ENCODE data around the gene ARPC4. TPM values are rescaled to one million over a fixed set of nuclear protein-coding genes. Genes with fewer than 3 reads are reported as not detected.
"Not testable (repeated sequence)": the region's sequence is repeated elsewhere in the genome, so short reads cannot be mapped to it uniquely, and the experiment has no call there.

Gene ARPC4
- total RNA-seq, 2 experiments from 2014 or later = 255 to 266 TPM

DNA sequence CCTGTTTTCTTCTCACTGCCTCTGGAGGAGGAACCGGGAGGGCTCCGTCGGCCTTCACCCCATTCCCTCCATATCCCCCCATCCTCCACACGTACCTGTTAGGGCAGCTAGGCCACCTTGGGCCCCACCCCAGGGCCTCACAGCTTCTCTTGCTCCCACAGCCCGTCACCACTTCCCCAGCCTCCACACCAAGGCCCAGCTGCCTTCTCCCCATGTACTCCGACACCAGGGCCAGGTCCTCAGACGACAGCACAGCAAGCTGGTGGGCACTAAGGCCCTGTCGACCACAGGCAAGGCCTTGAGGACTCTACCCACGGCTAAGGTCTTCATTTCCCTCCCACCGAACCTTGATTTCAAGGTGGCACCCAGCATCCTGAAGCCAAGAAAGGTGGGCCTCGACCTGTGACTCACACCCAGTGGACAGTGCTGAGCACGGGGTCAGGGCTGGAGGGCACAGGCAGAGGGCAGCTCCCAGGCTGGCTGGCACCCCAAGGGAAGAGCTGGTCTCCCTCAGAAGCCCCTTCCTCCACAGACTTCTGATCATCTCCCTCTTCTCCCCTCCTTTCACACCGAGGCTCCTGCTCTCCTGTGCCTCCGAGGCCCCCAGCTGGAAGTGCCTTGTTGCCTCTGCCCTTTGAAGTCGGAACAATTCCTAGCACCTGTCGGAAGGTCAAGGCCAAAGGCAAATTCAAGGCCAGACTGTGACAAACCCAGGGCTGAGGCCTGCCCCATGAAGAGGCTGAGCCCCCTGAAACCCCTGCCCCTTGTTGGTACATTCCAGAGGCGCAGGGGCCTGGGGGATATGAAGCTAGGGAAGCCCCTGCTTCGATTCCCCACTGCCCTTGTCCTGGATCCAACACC is 41.9 kb downstream of the ARPC4 start:
- Mint-ChIP-seq H3K9me3 (no peaks in the 10 kb centered on the region), H3K4me1 (no peaks in the 10 kb centered on the region), H3K27me3 (no peaks in the 10 kb centered on the region), H3K4me3 (no peak overlapping the region), H3K36me3 (ENCODE audit: low read depth) (peaks cover 35% of the 10 kb centered on the region), H3K27ac (no peak overlapping the region)
- ChIA-PET POLR2A (interaction anchor here (1.2 kb wide), 1 partner anchor 98 kb away, joined by 3 read pairs; no protein-coding TSS in a partner anchor), CTCF (interaction anchor here (1.5 kb wide), 1 partner anchor 18 kb away, joined by 3 read pairs; no protein-coding TSS in a partner anchor)
- no peak for DNase-seq

DNA sequence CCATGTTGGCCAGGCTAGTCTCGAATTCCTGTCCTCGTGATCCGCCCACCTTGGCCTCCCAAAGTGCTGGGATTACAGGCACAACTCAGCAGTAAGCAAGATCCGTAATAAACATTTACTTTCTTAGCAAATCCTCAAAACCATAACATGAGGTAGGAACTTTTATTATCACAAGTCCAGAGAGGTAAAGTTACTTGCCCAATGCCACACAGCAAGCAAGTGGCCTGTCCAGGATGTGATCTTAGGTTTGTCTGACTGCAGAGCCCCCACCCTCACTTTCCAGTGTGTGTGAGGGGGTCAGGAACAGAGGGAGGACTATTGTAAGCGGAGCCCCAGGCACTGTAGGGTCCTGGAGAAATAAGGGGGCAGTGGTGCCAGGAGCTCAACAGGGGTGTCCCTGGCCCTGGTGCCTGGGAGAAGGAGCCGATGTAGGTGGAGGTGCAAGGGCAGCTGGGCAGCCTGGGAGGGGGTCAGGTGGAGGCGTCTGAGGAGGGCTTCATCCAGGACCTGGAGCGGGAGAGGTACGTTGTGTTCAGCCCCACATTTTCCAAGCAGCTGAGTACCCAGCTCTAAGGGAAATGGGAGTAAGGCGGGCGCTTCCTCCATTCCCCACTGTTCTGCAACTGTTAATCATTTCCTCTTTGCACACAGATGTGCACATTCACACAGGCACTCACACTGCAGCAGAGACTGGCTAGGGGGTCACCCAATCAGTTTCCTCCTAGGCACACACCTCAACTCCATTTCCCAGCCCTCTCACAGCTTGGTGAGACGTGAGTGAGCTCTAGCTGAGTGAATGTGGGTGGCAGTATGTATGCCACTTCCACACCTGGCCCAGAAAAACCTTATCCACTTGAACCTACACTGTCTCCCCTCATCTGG is 45.1 kb downstream of the ARPC4 start:
- Mint-ChIP-seq H3K9me3 (no peaks in the 10 kb centered on the region), H3K36me3 (ENCODE audit: low read depth) (peaks cover 48% of the 10 kb centered on the region), H3K27ac (peak overlapping the region; percentile 58), H3K27me3 (no peaks in the 10 kb centered on the region), H3K4me3 (no peak overlapping the region), H3K4me1 (peaks cover 11% of the 10 kb centered on the region)
- DNase-seq = no peak
- ChIA-PET POLR2A (no interaction called here), CTCF (interaction anchor here (0.6 to 3.0 kb wide), 3 partner anchors 11 to 1224 kb away, joined by 3 to 12 read pairs (median 3); no protein-coding TSS in a partner anchor)

DNA sequence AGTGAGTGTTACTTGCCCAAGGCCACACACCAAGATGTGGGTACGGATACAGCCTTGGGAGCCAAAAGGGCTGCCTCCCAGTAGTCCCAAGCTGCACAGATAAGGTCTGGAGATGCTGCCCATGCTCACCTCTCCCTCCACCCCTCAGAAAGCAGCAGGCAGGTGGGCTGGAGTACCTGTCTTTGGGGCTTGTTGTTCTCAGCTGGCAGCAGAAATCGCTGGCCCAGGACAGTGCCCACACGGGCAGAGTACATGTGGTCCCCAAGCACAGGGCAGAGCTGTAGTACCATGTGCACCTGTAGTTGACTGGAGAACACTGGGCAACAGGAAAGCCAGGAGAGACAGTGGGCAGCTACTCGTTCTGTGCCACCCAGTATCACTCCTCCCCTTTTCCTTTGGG is 46.0 kb downstream of the ARPC4 start:
- no peak for DNase-seq
- CTCF ChIA-PET = interaction anchor here (0.9 to 3.0 kb wide), 3 partner anchors 10 to 30 kb away, joined by 3 to 12 read pairs (median 3); no protein-coding TSS in a partner anchor
- Mint-ChIP-seq H3K27ac (no peak overlapping the region), H3K9me3 (no peaks in the 10 kb centered on the region), H3K4me3 (no peak overlapping the region), H3K4me1 (peaks cover 14% of the 10 kb centered on the region), H3K36me3 (ENCODE audit: low read depth) (peaks cover 50% of the 10 kb centered on the region), H3K27me3 (no peaks in the 10 kb centered on the region)
- POLR2A ChIA-PET = interaction anchor here (0.6 kb wide), 1 partner anchor 9 kb away, joined by 3 read pairs; no protein-coding TSS in a partner anchor

DNA sequence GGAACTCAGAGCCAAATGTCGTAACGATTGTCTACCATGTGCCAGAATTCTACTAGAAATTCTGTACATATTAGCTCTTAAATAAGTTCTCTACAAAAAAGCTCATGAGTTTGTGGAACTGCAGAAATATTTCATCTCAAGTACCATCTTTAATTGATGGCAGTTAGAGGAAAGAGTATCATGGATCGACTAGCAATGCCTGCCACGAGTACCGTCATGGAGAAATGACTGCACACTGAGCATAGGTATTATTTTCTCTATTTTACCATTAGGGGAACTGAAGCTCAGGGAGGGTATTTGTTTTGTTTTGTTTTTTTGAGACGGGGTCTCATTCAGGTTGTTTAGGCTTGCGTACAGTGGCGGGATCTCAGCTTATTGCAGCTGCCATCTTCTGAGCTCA is 48.1 kb downstream of the ARPC4 start:
- Mint-ChIP-seq H3K27me3 (no peaks in the 10 kb centered on the region), H3K36me3 (ENCODE audit: low read depth) (peaks cover 36% of the 10 kb centered on the region), H3K27ac (no peak overlapping the region), H3K9me3 (no peaks in the 10 kb centered on the region), H3K4me1 (peaks cover 27% of the 10 kb centered on the region), H3K4me3 (no peak overlapping the region)
- no peak for DNase-seq
- ChIA-PET POLR2A (interaction anchor here (0.7 to 1.4 kb wide), 4 partner anchors 10 to 92 kb away, joined by 3 to 4 read pairs (median 3); partner anchors contain the start of gene CRELD1), CTCF (interaction anchor here (0.6 to 1.5 kb wide), 4 partner anchors 9 to 325 kb away, joined by 3 to 6 read pairs (median 4); no protein-coding TSS in a partner anchor)

DNA sequence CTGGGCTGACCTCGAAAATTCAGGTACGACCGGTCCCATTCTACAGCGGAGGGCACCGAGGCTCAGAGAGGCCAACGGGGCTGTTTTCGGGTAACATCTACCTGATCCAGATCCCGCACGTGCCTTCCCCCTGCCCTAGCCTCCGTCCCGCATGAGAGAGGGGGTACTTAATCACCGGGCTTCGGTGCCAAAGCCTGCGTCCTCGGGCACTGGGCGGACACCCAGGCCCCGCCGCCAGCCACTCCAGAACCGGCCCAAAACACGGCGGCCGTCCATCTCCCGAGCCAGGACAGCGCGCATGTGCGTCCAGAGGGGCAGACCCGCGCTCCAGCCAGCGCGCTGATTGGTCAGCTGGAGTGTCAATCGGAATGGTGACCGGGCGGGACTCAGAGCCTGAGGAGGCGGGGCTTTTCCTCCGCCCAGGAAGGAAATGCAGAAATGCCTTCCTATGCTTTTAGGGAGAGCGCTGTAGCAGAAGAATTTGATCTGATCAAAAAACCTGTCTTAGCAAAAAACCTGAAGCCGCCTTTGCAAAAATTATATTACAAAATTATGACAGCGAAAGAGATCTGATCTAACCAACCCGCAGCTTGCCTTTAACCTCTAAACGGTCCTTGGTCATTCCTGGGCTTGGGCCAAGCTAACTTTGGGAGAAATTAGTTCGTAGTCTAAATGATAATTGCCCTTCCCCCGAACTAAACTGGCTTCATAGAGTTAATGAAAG is 51.0 kb downstream of the ARPC4 start, which contains the start of gene RPUSD3:
TSS of gene RPUSD3 (minus strand) at position 294 of the 724 bp plus-strand sequence. CDS start at position 276, 18 bp downstream.
- peak; percentile 97 for DNase-seq
- peaks cover 27% of the 10 kb centered on the region for H3K4me1 Mint-ChIP-seq
- peak within 1 kb of the TSS; percentile 83 for H3K27ac Mint-ChIP-seq
- H3K36me3 Mint-ChIP-seq (ENCODE audit: low read depth) = peaks cover 32% of the 10 kb centered on the region
- no peaks in the 10 kb centered on the region for H3K9me3 Mint-ChIP-seq
- ChIA-PET CTCF (interaction anchor here (0.7 to 2.3 kb wide), 7 partner anchors 11 to 143 kb away, joined by 3 to 8 read pairs (median 3); partner anchors contain the start of genes CRELD1 and EMC3), POLR2A (interaction anchor here (1.2 to 3.1 kb wide), 6 partner anchors 47 to 477 kb away, joined by 3 to 18 read pairs (median 8); partner anchors contain the start of genes ARPC4, CRELD1, FANCD2 and JAGN1)
- H3K27me3 Mint-ChIP-seq = no peaks in the 10 kb centered on the region
- peak within 1 kb of the TSS; percentile 99 for H3K4me3 Mint-ChIP-seq

DNA sequence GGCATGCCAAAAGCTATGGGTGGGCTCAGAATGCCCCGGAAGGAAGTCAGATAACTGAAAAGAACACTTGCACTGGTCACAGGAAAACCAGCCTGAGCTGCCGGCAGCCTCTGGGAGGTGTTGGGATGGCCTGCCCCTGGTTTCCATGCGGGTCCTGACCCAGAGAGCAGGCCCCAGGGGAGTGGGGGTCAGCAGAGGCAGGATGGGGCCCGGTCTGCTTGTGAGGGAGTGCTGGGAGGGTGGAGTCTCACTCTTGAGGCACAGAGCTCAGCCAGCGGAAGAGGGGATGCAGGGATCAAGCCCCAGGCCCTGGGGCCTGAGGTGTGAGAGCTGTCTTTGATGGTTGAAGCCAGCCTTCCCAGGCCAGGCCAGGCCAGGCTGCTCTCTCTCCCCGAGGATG is 53.3 kb downstream of the ARPC4 start:
- H3K27me3 Mint-ChIP-seq = no peaks in the 10 kb centered on the region
- peaks cover 27% of the 10 kb centered on the region for H3K4me1 Mint-ChIP-seq
- CTCF ChIA-PET = interaction anchor here (0.8 to 1.5 kb wide), 6 partner anchors 8 to 140 kb away, joined by 3 to 6 read pairs (median 4); partner anchors contain the start of genes EMC3 and OGG1
- POLR2A ChIA-PET = interaction anchor here (0.7 to 1.3 kb wide), 2 partner anchors 44 to 45 kb away, joined by 4 to 6 read pairs; no protein-coding TSS in a partner anchor
- no peaks in the 10 kb centered on the region for H3K9me3 Mint-ChIP-seq
- no peak overlapping the region for H3K4me3 Mint-ChIP-seq
- no peak for DNase-seq
- peaks cover 16% of the 10 kb centered on the region for H3K36me3 Mint-ChIP-seq (ENCODE audit: low read depth)
- no peak overlapping the region for H3K27ac Mint-ChIP-seq

DNA sequence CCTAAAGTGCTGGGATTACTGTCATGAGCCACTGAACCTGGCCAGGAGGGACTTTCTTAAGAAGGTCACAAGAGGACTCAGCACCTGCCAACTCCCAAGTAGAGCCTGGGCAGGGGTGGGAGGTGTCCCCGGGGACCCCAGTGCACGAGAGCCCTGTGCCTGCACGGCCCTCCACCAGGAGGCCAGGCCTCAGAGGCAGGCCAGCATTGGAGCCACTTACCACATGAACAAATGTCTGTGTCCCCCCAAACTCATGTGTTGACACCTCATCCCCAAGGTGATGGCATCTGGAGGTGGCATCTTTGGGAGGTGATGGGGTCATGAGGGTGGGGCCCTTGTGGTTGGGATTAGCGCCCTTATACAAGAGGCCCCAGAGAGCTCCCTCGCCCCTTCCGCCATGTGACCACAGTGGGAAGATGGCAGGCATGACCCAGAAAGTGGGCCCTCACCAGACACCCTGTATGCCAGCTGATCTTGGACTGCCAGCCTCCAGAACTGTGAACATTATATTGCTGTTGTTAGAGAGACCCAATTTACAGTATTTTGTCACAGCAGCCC is 54.1 kb downstream of the ARPC4 start:
- ChIA-PET CTCF (interaction anchor here (1.0 to 1.5 kb wide), 4 partner anchors 42 to 139 kb away, joined by 3 to 6 read pairs (median 4); partner anchors contain the start of genes EMC3 and OGG1), POLR2A (interaction anchor here (1.3 kb wide), 1 partner anchor 44 kb away, joined by 6 read pairs; no protein-coding TSS in a partner anchor)
- Mint-ChIP-seq H3K27me3 (peaks cover 5% of the 10 kb centered on the region), H3K9me3 (no peaks in the 10 kb centered on the region), H3K4me1 (peaks cover 23% of the 10 kb centered on the region), H3K36me3 (ENCODE audit: low read depth) (peaks cover 10% of the 10 kb centered on the region), H3K4me3 (no peak overlapping the region), H3K27ac (no peak overlapping the region)
- no peak for DNase-seq

DNA sequence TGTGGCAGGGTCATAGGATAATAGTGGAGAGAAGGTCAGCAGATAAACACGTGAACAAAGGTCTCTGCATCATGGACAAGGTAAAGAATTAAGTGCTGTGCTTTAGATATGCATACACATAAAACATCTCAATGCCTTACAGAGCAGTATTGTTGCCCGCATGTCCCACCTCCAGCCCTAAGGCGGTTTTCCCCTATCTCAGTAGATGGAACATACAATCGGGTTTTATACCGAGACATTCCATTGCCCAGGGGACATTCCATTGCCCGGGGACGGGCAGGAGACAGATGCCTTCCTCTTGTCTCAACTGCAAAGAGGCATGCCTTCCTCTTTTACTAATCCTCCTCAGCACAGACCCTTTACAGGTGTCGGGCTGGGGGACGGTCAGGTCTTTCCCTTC is 55.0 kb downstream of the ARPC4 start:
- H3K9me3 Mint-ChIP-seq; DNase-seq; H3K27me3 Mint-ChIP-seq; H3K4me3 Mint-ChIP-seq; POLR2A ChIA-PET; H3K36me3 Mint-ChIP-seq (ENCODE audit: low read depth); H3K27ac Mint-ChIP-seq: not testable (repeated sequence)
- peaks cover 20% of the 10 kb centered on the region for H3K4me1 Mint-ChIP-seq
- CTCF ChIA-PET = interaction anchor here (1.3 to 2.0 kb wide), 2 partner anchors 16 to 44 kb away, joined by 3 to 6 read pairs; no protein-coding TSS in a partner anchor

DNA sequence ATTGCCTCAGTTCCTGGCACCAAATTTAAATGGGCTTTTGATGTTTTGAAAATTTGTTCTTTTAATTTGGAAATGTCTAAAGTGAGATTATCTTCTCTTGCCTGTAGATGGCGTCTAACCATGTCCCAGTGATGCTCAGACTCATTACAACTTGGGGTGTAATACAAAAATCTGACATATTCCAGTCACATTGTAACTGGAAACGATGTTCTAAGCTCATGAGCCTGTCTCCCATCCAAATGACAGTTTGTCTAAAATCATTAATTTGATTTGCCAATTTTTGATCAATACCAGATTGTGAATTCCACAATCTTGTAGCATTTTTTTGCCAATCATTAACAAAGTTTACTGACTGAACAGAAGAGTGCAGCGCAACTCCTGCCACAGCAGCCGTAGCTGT is 56.0 kb downstream of the ARPC4 start:
- ChIA-PET CTCF (interaction anchor here (0.6 to 2.0 kb wide), 12 partner anchors 10 to 280 kb away, joined by 3 to 6 read pairs (median 4); partner anchors contain the start of genes CRELD1 and JAGN1), POLR2A (interaction anchor here (1.3 kb wide), 1 partner anchor 84 kb away, joined by 3 read pairs; no protein-coding TSS in a partner anchor)
- not testable (repeated sequence) for H3K36me3 Mint-ChIP-seq (ENCODE audit: low read depth); H3K4me3 Mint-ChIP-seq; H3K27me3 Mint-ChIP-seq; H3K9me3 Mint-ChIP-seq; DNase-seq; H3K27ac Mint-ChIP-seq
- H3K4me1 Mint-ChIP-seq = peaks cover 24% of the 10 kb centered on the region

DNA sequence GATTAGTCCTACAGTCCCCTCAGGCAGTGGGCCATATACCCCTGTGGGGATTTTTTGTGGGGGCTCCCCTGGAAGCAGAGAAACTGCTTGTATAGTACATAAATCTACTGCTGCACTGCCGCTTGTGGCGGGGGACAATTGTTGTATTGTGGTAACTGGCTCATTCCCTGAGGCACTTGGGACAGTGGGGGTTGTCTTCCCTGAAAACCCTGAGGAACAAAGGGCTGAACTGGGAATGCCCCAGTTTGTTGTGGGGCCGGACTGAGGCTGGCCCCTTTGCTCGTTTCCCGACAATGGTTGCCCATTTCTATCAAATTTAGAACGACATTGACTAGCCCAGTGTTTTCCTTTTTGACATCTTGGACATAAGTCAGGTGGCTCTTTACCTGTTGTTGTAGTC is 58.5 kb downstream of the ARPC4 start:
- POLR2A ChIA-PET; H3K4me3 Mint-ChIP-seq; H3K36me3 Mint-ChIP-seq (ENCODE audit: low read depth); H3K9me3 Mint-ChIP-seq; H3K27ac Mint-ChIP-seq; H3K27me3 Mint-ChIP-seq; CTCF ChIA-PET; DNase-seq: not testable (repeated sequence)
- H3K4me1 Mint-ChIP-seq = peaks cover 12% of the 10 kb centered on the region

DNA sequence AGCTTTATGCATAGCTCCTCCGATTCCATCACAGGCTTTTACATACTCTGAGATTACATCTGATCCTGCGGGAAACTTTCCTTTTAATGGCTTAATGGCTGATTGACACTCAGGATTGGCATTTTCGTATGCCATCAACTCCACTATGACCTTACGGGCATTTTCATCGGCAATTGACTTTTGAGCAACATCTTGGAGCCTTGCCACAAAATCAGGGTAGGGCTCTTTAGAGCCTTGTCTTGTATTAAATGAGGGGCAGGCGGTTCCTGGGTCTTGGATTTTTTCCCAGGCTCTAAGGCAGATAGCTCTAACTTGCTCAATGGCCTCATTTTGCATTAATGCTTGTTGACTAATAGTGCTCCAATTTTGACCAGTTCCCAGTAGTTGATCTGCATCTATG is 59.0 kb downstream of the ARPC4 start:
- H3K36me3 Mint-ChIP-seq (ENCODE audit: low read depth); H3K4me3 Mint-ChIP-seq; H3K27me3 Mint-ChIP-seq; POLR2A ChIA-PET; DNase-seq; H3K27ac Mint-ChIP-seq; H3K9me3 Mint-ChIP-seq: not testable (repeated sequence)
- peaks cover 12% of the 10 kb centered on the region for H3K4me1 Mint-ChIP-seq
- CTCF ChIA-PET = interaction anchor here (0.6 kb wide), 1 partner anchor 72 kb away, joined by 3 read pairs; no protein-coding TSS in a partner anchor

All from activated CD4-positive, alpha-beta memory T cell treated with anti-CD3 and anti-CD28 coated beads, Interleukin-2, amount 10 ng/mL, durations not matched to agents 7 days and 5 days (primary cell).